Keratinocyte (primary cell): ENCODE results near the gene NGLY1. TPM values are rescaled to one million over a fixed set of nuclear protein-coding genes. Genes with fewer than 3 reads are reported as not detected.

Experiments used
- DNase-seq: peaks from one replicate; pipeline ENCODE4 v3.0.0-alpha.2; 2011; ENCODE audit warnings: low read depth, missing footprints, low spot score
- FAIRE-seq: peaks from 2 replicates; lab custom pipeline; 2011; peaks lifted over from hg19 to GRCh38; lab: Jason Lieb, UNC
- H2AFZ ChIP-seq: 2 replicates; pipeline ENCODE4 v1.6.0; 2012; ENCODE audit warnings: low read length, control low read depth, inconsistent platforms; ENCODE audit not compliant: control insufficient read depth
- H3K27ac ChIP-seq: 2 replicates; pipeline ENCODE4 v1.5.1; 2011; ENCODE audit warnings: low read length; ENCODE audit not compliant: control insufficient read depth, insufficient read depth
- H3K27me3 ChIP-seq: 3 replicates; pipeline ENCODE4 v1.6.0; 2011; ENCODE audit warnings: low read length; ENCODE audit not compliant: control insufficient read depth, insufficient read depth; ENCODE audit errors: extremely low read depth
- H3K36me3 ChIP-seq, 2 experiments: 2 replicates in 1 of 2; 3 replicates in 1 of 2; pipeline ENCODE4 v1.5.1; 2011; ENCODE audit warnings: low read length in 2 of 2, mild to moderate bottlenecking in 1 of 2; ENCODE audit not compliant: control insufficient read depth in 2 of 2, insufficient read depth in 2 of 2; ENCODE audit errors: extremely low read depth in 1 of 2
- H3K4me1 ChIP-seq: 3 replicates; pipeline ENCODE4 v1.5.1; 2011; ENCODE audit warnings: low read length; ENCODE audit not compliant: control insufficient read depth, insufficient read depth; ENCODE audit errors: extremely low read depth
- H3K4me2 ChIP-seq: 3 replicates; pipeline ENCODE4 v1.6.0; 2011; ENCODE audit warnings: low read depth, low read length; ENCODE audit not compliant: control insufficient read depth, insufficient read depth; ENCODE audit errors: extremely low read depth
- H3K4me3 ChIP-seq, 3 experiments: fragments of 200-600 bp in 1 of 3; sonication (generic) in 1 of 3; 2 replicates in 2 of 3; 3 replicates in 1 of 3; pipeline ENCODE4 v1.5.1; 2011 to 2016; ENCODE audit warnings: low read length in 3 of 3, mild to moderate bottlenecking in 3 of 3, control low read depth in 2 of 3, inconsistent platforms in 1 of 3, low read depth in 1 of 3, mixed read lengths in 1 of 3, mixed run types in 1 of 3, moderate library complexity in 1 of 3; ENCODE audit not compliant: control insufficient read depth in 2 of 3, insufficient read depth in 2 of 3; ENCODE audit errors: extremely low read depth in 1 of 3
- H3K79me2 ChIP-seq: 2 replicates; pipeline ENCODE4 v1.6.0; 2012; ENCODE audit warnings: low read length; ENCODE audit not compliant: control insufficient read depth, insufficient read depth
- H3K9ac ChIP-seq: 3 replicates; pipeline ENCODE4 v1.6.0; 2011; ENCODE audit warnings: low read length; ENCODE audit not compliant: control insufficient read depth, insufficient read depth; ENCODE audit errors: extremely low read depth
- H3K9me1 ChIP-seq: 3 replicates; pipeline ENCODE4 v1.6.0; 2011; ENCODE audit warnings: low read length; ENCODE audit not compliant: control insufficient read depth, insufficient read depth; ENCODE audit errors: extremely low read depth
- H3K9me3 ChIP-seq: 2 replicates; pipeline ENCODE4 v1.5.1; 2012; ENCODE audit warnings: low read depth, low read length; ENCODE audit not compliant: control insufficient read depth
- H4K20me1 ChIP-seq: 3 replicates; pipeline ENCODE4 v1.6.0; 2011; ENCODE audit warnings: low read length; ENCODE audit not compliant: control insufficient read depth, insufficient read depth; ENCODE audit errors: extremely low read depth
- EZH2 ChIP-seq: IDR thresholded peaks from one replicate; pipeline ENCODE4 v1.6.1; 2012; ENCODE audit warnings: inconsistent platforms, mild to moderate bottlenecking, low read length, moderate library complexity
- dilution Hi-C: fragments of 300-500 bp; cut with MboI; formaldehyde crosslinking; loops from one replicate; pipeline ENCODE4 v1.7.0; 2020; ENCODE audit warnings: low sequenced_read_pairs; ENCODE audit not compliant: extremely low pct_ligation_motif_present
- polyA plus RNA-seq, 5 experiments: library from polyadenylated mRNA; depleted of rRNA in 3 of 5; stranded (reverse) in 3 of 5; stranded (forward) in 1 of 5; unstranded in 1 of 5; fragments of >200 nt; gene quantifications; 1 replicate in 1 of 5; 2 replicates in 3 of 5; 3 replicates in 1 of 5; pipeline versions ENCODE4 v1.2.1 to v1.2.3, GENCODE V29; 2011 to 2012; ENCODE audit warnings: missing spikeins in 2 of 5, low read depth in 1 of 5, low replicate concordance in 1 of 5
- TF ChIP-seq, protein P1 (sequence below), 3 experiments: IDR thresholded peaks in 1 of 3; conservative IDR thresholded peaks in 1 of 3; optimal IDR thresholded peaks in 1 of 3; 2 replicates in 2 of 3; 3 replicates in 1 of 3; pipeline versions ENCODE3 to v1.5.1; 2011; ENCODE audit warnings: low read length in 3 of 3, mild to moderate bottlenecking in 3 of 3, moderate library complexity in 2 of 3, control low read depth in 1 of 3, inconsistent platforms in 1 of 3; ENCODE audit not compliant: insufficient read depth in 2 of 3; ENCODE audit errors: extremely low read depth in 1 of 3

The NGLY1 gene
- polyA plus RNA-seq, 1 donor (not counting 4 experiments of a cell fraction or from before 2014, with no cell fraction given): 19.5 TPM

DNA sequence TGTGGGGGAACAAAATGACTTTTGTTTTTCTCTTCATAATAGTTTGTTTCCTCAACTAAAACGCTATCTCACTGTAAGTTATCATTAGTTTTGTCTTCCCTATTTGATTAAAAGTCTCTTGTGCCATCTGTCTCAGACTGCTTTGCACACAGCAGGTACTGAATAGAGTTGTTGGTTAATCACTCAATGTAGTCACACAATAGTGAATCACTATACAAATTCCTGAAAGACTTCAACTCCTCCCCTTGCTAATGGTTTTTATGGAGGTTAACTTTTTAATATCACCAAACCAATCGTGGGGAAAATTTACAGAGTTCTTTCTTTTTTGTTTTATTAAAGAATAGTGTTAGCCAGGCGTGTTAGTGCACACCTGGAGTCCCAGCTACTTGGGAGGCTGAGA lies 2.6 kb upstream of the NGLY1 start:
- H4K20me1 ChIP-seq: no peaks in the 10 kb centered on the region
- FAIRE-seq: peak; percentile 32
- dilution Hi-C loops: no loop called here

DNA sequence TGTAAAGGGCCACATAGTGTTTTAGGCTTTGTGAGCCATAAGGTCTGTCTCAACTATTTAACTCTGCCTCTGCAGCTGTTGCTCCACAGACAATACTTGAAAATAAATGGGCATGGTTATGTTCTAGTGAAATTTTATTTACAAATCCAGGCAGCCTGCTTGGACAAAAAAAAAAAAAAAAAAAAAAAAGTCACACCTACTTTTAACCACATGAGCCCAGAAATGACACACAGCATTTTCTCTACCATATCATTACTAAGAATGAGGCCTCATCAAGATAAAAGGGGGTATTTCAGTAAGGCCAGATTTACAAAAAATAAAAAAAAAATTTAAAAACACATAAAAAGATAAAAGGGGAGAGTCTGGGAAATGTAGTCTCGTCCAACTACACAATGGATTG lies 1.7 kb upstream of the NGLY1 start:
- Histone ChIP-seq H3K9me1 (no peaks in the 10 kb centered on the region), H3K79me2 (peaks cover 26% of the 10 kb centered on the region), H3K9me3 (no peaks in the 10 kb centered on the region), H3K27ac (no peak overlapping the region), H2AFZ (no peak overlapping the region), H4K20me1 (no peaks in the 10 kb centered on the region), H3K36me3 (no peaks in the 10 kb centered on the region), H3K4me3 (no peak overlapping the region), H3K9ac (no peak overlapping the region), H3K4me2 (no peak overlapping the region), H3K4me1 (peaks cover 9% of the 10 kb centered on the region), H3K27me3 (no peaks in the 10 kb centered on the region)
- no peak for FAIRE-seq
- TF ChIP-seq, protein P1, sequence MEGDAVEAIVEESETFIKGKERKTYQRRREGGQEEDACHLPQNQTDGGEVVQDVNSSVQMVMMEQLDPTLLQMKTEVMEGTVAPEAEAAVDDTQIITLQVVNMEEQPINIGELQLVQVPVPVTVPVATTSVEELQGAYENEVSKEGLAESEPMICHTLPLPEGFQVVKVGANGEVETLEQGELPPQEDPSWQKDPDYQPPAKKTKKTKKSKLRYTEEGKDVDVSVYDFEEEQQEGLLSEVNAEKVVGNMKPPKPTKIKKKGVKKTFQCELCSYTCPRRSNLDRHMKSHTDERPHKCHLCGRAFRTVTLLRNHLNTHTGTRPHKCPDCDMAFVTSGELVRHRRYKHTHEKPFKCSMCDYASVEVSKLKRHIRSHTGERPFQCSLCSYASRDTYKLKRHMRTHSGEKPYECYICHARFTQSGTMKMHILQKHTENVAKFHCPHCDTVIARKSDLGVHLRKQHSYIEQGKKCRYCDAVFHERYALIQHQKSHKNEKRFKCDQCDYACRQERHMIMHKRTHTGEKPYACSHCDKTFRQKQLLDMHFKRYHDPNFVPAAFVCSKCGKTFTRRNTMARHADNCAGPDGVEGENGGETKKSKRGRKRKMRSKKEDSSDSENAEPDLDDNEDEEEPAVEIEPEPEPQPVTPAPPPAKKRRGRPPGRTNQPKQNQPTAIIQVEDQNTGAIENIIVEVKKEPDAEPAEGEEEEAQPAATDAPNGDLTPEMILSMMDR (optimal IDR thresholded peaks at IDR 0.05 in 1 of 3, IDR thresholded peaks at IDR 0.05 in 1 of 3, conservative IDR thresholded peaks at IDR 0.05 in 1 of 3; ENCODE audit: extremely low read depth in 1 of 3, insufficient read depth in 2 of 3, low read length in 3 of 3): no peak
- no peak for TF ChIP-seq EZH2
- dilution Hi-C loops: no loop called here
- no peak for DNase-seq

More for the DNA sequence above, 2.6 kb upstream of the NGLY1 start:
- DNase-seq: no peak
- Histone ChIP-seq H3K36me3 (no peaks in the 10 kb centered on the region), H3K4me3 (no peak overlapping the region), H3K27ac (no peak overlapping the region), H3K4me1 (peaks cover 9% of the 10 kb centered on the region), H3K9ac (no peak overlapping the region), H3K4me2 (no peak overlapping the region), H3K79me2 (peaks cover 22% of the 10 kb centered on the region), H3K9me3 (no peaks in the 10 kb centered on the region), H3K9me1 (no peaks in the 10 kb centered on the region), H3K27me3 (no peaks in the 10 kb centered on the region), H2AFZ (no peak overlapping the region)
- TF ChIP-seq, protein P1 (optimal IDR thresholded peaks at IDR 0.05 in 1 of 3, IDR thresholded peaks at IDR 0.05 in 1 of 3, conservative IDR thresholded peaks at IDR 0.05 in 1 of 3; ENCODE audit: extremely low read depth in 1 of 3, insufficient read depth in 2 of 3, low read length in 3 of 3): no peak
- TF ChIP-seq EZH2: no peak
